ENCODE results near the gene SHC2.
A peak's percentile ranks its signal among the peaks of the same experiment; 100 is the strongest.

Gene SHC2

GRCh38 chr19:496986-497385, 36.2 kb upstream of the SHC2 start:
- ChIA-PET CTCF (interaction anchor here (1.8 to 1.9 kb wide), 2 partner anchors 10 to 14 kb away, joined by 8 to 22 read pairs; no protein-coding TSS in a partner anchor), POLR2A (no interaction called here)
- TF ChIP-seq CTCF (IDR thresholded peaks at IDR 0.05; ENCODE audit: insufficient read depth, low read length, missing control alignments), result no peak
- H3K4me3 ChIP-seq (ENCODE audit: low read depth, low read length), result no peak overlapping the region
- no peak for DNase-seq (ENCODE audit: low read depth, low spot score)

GRCh38 chr19:496112-496665, 35.4 kb upstream of the SHC2 start, which contains the start of gene MADCAM1:
Gene MADCAM1 (plus strand): TSS chr19:496486. CDS start chr19:496500, 14 bp downstream.
- ChIA-PET POLR2A (no interaction called here), CTCF (interaction anchor here (3.7 to 7.1 kb wide), 2 partner anchors 9 to 14 kb away, joined by 24 to 88 read pairs; partner anchors contain the start of gene TPGS1)
- no peak for DNase-seq (ENCODE audit: low read depth, low spot score)
- TF ChIP-seq CTCF (IDR thresholded peaks at IDR 0.05; ENCODE audit: insufficient read depth, low read length, missing control alignments), result no peak
- no peak within 1 kb of the TSS for H3K4me3 ChIP-seq (ENCODE audit: low read depth, low read length)

- POLR2A ChIA-PET, result interaction anchor here (0.6 kb wide), 1 partner anchor 9 kb away, joined by 3 read pairs; no protein-coding TSS in a partner anchor
- H3K4me3 ChIP-seq (ENCODE audit: low read depth, low read length), result no peak overlapping the region
- CTCF ChIA-PET, result interaction anchor here (3.7 to 7.1 kb wide), 2 partner anchors 10 to 15 kb away, joined by 24 to 88 read pairs; partner anchors contain the start of gene TPGS1
- peak; percentile 76 for TF ChIP-seq CTCF (IDR thresholded peaks at IDR 0.05; ENCODE audit: insufficient read depth, low read length, missing control alignments)
- no peak for DNase-seq (ENCODE audit: low read depth, low spot score)
These were observed 34.7 kb upstream of the SHC2 start for GRCh38 chr19:495402-496111.

- TF ChIP-seq CTCF (IDR thresholded peaks at IDR 0.05; ENCODE audit: insufficient read depth, low read length, missing control alignments), result no peak
- POLR2A ChIA-PET, result interaction anchor here (0.6 kb wide), 1 partner anchor 8 kb away, joined by 3 read pairs; no protein-coding TSS in a partner anchor
- DNase-seq (ENCODE audit: low read depth, low spot score), result no peak
- H3K4me3 ChIP-seq (ENCODE audit: low read depth, low read length), result no peak overlapping the region
- CTCF ChIA-PET, result interaction anchor here (3.7 to 7.1 kb wide), 2 partner anchors 10 to 16 kb away, joined by 24 to 88 read pairs; partner anchors contain the start of gene TPGS1
These were observed 34.2 kb upstream of the SHC2 start for GRCh38 chr19:495081-495401.

GRCh38 chr19:494171-495080, 33.6 kb upstream of the SHC2 start:
- no peak for DNase-seq (ENCODE audit: low read depth, low spot score)
- ChIA-PET POLR2A (interaction anchor here (0.6 kb wide), 1 partner anchor 8 kb away, joined by 3 read pairs; no protein-coding TSS in a partner anchor), CTCF (interaction anchor here (3.7 to 7.1 kb wide), 2 partner anchors 11 to 16 kb away, joined by 24 to 88 read pairs; partner anchors contain the start of gene TPGS1)
- TF ChIP-seq CTCF (IDR thresholded peaks at IDR 0.05; ENCODE audit: insufficient read depth, low read length, missing control alignments), result no peak
- no peak overlapping the region for H3K4me3 ChIP-seq (ENCODE audit: low read depth, low read length)
